ENCODE data around the gene SPAAR. TPM values are rescaled to one million over a fixed set of nuclear protein-coding genes. Genes with fewer than 3 reads are reported as not detected.
A peak's percentile ranks its signal among the peaks of the same experiment; 100 is the strongest.
"Not testable (repeated sequence)": the region's sequence is repeated elsewhere in the genome, so short reads cannot be mapped to it uniquely, and the experiment has no call there.

Gene SPAAR
- total RNA-seq, 1 donor from 2014 or later: not detected

DNA sequence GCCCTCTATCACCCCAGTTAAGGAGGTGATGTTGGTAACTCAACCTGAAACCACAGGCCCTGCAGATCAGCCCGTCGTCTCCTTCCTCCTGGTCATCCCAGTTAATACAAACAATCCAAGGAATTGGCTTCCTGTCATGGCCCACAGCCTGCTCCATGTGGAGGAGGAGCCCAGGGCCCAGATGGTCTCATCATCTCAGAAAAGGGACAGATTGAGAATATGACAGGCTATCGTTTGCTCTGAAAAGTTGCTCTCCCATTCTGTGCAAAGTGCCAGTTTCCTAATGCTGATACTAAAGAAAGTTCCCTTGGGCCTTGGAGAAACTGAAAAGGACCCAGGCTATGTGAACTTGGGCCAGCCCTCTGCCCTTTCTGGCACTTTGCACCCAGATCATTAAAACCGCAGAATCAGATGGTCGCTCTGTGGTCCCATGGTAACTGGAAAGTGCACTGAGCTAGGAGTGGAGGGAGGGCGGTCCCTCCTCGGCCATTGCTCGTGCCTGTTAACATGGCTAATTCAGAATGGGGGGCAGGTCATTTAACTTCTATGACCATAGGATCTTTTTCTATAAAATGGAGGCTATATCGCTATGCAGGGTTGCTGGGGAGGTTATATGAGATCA lies 675 bp upstream of the SPAAR start:
- Mint-ChIP-seq H3K4me3 (no peak overlapping the region), H3K27ac (no peak overlapping the region), H3K36me3 (ENCODE audit: low read depth) (no peaks in the 10 kb centered on the region), H3K27me3 (peaks cover 2% of the 10 kb centered on the region), H3K4me1 (peaks cover 32% of the 10 kb centered on the region), H3K9me3 (no peaks in the 10 kb centered on the region)
- intact Hi-C loops (cut with micrococcal nuclease): no loop called here
- no peak for DNase-seq

DNA sequence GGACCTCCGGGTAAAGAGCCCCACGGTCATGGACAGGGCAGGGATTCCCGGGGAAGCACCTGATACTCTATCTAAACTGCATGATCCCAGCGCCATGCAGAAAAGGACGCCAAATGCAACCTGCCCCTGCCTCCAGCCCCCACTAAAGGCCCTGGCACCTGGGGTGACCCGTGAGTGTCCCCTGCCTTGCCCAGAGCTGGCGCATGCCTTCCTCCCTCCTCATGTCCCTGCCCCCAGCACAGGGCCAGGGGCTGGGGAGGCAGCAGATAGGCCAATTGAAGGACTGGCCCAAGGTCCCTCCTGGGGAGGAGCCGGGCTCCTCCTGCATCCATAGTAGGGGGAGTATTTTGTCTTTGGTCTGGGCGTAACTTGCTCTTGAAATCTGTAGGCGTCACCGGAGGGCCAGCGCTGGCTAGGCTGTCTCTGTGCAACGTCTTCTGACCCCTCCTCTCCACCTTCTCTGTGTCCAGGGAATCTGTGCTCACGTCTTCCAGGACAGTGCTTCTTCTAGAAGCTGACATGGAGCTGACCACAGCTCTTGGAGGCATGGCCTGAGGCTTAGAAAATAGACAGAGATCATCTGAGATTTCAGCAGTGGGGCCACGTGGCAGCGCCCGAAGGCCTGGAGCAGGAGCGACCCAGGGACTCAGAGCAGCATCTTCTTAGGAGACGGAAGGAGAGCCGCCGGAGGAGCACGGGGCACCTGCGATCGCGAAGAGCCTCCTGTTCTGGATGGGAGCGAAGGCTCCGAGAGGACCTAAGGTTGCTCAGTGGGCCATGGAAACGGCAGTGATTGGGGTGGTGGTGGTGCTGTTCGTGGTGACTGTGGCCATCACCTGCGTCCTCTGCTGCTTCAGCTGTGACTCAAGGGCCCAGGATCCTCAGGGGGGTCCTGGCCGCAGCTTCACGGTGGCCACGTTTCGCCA lies 660 bp downstream of the SPAAR start:
- Mint-ChIP-seq H3K36me3 (ENCODE audit: low read depth) (no peaks in the 10 kb centered on the region), H3K4me1 (peaks cover 32% of the 10 kb centered on the region), H3K4me3 (no peak overlapping the region), H3K27ac (no peak overlapping the region), H3K9me3 (no peaks in the 10 kb centered on the region), H3K27me3 (no peaks in the 10 kb centered on the region)
- no peak for DNase-seq
- intact Hi-C loops (cut with micrococcal nuclease): no loop called here

DNA sequence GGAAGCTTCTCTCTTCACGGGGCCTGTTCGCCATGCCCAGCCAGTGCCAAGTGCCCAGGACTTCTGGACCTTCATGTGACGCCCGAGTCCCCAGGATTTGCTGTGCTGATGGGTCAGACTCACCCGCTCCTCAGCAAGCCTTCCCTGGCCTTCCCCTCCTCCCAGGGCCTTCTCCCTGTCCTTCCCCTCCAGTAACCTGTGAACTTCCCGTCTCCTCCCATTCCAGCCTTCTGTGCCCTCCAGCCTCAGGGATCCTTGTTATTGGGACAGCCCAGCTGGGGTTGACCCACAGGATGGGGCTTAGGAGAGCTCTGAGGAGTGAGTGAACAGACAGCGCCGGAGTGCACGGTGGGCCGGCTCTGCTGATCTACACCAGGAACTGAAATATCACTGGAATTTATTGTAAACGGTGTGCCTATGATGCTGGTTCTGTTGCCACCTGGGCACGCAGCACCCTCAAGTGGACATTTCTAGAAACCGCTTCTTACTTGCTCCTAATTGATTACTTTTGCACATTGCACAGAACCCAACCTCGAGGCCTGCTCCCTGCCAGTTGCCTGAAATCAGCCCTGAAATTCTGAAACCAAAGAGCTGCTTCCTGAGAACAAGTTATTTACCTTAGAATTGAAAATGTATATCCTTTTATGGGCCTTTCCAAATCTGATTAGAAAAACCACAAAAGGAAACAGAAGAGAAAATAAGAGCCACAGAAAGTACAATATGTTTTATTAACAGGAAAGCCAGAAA lies 1.5 kb downstream of the SPAAR start:
- intact Hi-C loops (cut with micrococcal nuclease): loop anchor here (1.0 kb wide), 2 partner anchors 7 to 14 kb away; no protein-coding TSS in a partner anchor
- no peaks in the 10 kb centered on the region for H3K9me3 Mint-ChIP-seq
- peak overlapping the region; percentile 92 for H3K27ac Mint-ChIP-seq
- H3K4me1 Mint-ChIP-seq: peaks cover 32% of the 10 kb centered on the region
- H3K27me3 Mint-ChIP-seq: no peaks in the 10 kb centered on the region
- peak overlapping the region; percentile 68 for H3K4me3 Mint-ChIP-seq
- no peaks in the 10 kb centered on the region for H3K36me3 Mint-ChIP-seq (ENCODE audit: low read depth)
- peak; percentile 83 for DNase-seq

DNA sequence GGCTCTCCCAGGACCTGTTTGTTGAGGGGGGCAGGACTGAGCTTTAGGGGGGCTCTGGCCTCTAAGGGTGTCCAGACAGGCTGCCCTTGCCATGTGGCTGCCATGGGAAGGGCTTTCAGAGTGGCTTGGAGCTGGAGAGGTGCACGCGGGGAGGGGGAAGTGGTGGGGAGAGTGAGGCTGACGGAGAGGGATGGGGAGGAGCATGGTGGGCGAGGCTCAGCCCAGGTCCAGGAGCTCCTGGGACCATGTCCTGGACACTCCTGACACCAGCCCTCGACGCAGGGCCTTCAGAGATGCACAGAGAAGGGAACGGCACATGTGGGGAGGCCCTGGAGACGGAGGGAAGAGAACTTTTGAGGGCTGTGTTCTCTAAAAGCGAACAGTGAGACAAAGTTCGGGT lies 2.4 kb downstream of the SPAAR start:
- Mint-ChIP-seq H3K27ac (no peak overlapping the region), H3K4me1 (peaks cover 32% of the 10 kb centered on the region), H3K4me3 (no peak overlapping the region), H3K9me3 (no peaks in the 10 kb centered on the region), H3K27me3 (no peaks in the 10 kb centered on the region), H3K36me3 (ENCODE audit: low read depth) (no peaks in the 10 kb centered on the region)
- intact Hi-C loops (cut with micrococcal nuclease): loop anchor here (1.0 kb wide), 2 partner anchors 8 to 13 kb away; no protein-coding TSS in a partner anchor
- no peak for DNase-seq

DNA sequence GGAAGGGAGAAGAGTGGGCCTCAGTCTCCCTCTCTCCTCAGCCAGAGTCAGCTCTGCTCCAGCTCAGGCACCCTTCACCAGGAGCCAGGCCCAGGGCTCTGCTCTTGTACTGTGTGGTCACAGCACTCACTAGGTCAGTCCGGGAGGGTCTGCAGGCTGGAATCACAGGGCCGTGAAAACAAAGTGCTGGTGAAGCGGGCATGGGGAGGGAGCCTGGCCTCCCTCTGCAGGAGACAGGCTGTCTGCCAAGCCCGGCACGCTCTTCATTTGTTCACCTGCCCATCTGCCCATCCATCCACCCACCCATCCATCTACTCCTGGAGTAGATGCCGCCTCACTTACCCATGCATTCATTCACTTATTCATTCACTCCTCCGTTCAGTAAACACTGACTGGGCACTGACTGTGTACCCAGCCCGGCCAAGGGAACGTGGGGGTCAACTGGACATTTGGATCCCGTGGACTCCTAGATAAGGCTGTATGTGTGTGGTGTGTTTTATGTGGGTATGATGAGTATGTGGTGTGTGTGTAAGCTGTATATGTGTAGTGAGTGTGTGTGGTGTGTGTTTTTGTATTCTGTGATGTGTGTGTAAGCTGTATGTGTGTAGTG lies 3.6 kb downstream of the SPAAR start:
- DNase-seq: no peak
- H3K4me1 Mint-ChIP-seq: peaks cover 28% of the 10 kb centered on the region
- intact Hi-C loops (cut with micrococcal nuclease): no loop called here
- H3K4me3 Mint-ChIP-seq: no peak overlapping the region
- H3K27ac Mint-ChIP-seq: no peak overlapping the region
- no peaks in the 10 kb centered on the region for H3K9me3 Mint-ChIP-seq
- no peaks in the 10 kb centered on the region for H3K27me3 Mint-ChIP-seq
- H3K36me3 Mint-ChIP-seq (ENCODE audit: low read depth): no peaks in the 10 kb centered on the region

DNA sequence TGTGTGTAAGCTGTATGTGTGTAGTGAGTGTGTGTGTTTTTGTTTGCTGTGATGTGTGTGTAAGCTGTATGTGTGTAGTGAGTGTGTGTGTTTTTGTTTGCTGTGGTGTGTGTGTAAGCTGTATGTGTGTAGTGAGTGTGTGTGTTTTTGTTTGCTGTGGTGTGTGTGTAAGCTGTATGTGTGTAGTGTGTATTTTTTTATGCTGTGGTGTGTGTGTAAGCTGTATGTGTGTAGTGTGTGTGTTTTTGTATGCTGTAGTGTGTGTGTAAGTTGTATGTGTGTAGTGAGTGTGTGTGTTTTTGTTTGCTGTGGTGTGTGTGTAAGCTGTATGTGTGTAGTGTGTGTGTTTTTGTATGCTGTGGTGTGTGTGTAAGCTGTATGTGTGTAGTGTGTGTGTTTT lies 4.1 kb downstream of the SPAAR start:
- H3K4me1 Mint-ChIP-seq: peaks cover 25% of the 10 kb centered on the region
- H3K27ac Mint-ChIP-seq; intact Hi-C loops (cut with micrococcal nuclease); H3K9me3 Mint-ChIP-seq; DNase-seq; H3K27me3 Mint-ChIP-seq; H3K4me3 Mint-ChIP-seq; H3K36me3 Mint-ChIP-seq (ENCODE audit: low read depth): not testable (repeated sequence)

DNA sequence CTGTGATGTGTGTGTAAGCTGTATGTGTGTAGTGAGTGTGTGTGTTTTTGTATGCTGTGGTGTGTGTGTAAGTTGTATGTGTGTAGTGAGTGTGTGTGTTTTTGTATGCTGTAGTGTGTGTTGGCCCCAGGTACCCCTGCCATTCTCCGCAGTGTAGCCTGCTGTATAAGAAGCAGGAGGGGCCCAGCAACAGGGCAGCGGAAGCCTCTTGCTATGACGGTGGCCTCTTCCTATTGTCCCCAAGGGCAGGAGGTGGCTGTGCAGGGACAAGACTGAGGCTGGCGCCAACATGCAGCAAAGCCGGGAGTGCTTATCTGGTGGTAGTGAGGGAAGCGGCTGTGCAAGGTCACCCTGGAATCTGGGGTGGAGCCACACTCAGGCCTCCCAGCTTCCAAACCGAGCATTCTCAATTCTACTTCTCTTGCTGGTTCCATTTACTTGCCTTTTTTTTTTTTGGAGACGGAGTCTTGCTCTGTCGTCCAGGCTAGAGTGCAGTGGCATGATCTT lies 5.1 kb downstream of the SPAAR start:
- H3K27me3 Mint-ChIP-seq: no peaks in the 10 kb centered on the region
- DNase-seq: no peak
- intact Hi-C loops (cut with micrococcal nuclease): no loop called here
- no peak overlapping the region for H3K4me3 Mint-ChIP-seq
- H3K27ac Mint-ChIP-seq: no peak overlapping the region
- H3K4me1 Mint-ChIP-seq: peaks cover 17% of the 10 kb centered on the region
- H3K9me3 Mint-ChIP-seq: no peaks in the 10 kb centered on the region
- H3K36me3 Mint-ChIP-seq (ENCODE audit: low read depth): no peaks in the 10 kb centered on the region

DNA sequence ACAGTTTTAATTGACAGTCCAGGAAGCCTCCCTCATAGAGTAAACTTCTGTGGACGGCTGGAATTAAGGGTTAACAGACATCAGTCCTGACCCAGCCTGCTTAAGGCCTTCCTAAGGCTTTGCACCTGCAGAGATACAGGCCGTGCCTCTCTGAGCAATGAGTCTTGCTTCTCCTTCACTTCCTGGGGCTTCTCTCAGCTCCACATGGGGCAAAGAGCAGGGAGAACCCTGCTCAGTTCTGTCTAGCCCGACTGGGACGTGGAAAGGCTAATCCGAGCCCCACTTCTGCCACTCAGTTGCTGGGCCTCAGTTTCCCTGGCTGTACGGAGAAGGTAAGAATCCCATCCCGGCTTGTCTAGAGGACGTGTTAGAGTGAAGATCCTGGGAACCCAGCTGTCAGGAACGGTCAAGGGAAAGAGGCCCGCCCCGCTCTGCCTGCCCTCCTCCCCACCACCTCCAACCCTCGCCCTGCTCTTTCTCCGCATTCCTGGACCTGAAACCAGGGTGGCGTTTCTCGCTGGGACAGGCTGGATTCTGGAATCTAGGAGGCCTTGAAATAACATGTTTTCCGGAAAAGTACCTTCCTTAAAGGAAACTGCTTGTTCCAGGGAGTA lies 6.5 kb downstream of the SPAAR start:
- H3K4me3 Mint-ChIP-seq: no peak overlapping the region
- H3K9me3 Mint-ChIP-seq: no peaks in the 10 kb centered on the region
- no peak overlapping the region for H3K27ac Mint-ChIP-seq
- intact Hi-C loops (cut with micrococcal nuclease): no loop called here
- H3K4me1 Mint-ChIP-seq: peaks cover 11% of the 10 kb centered on the region
- DNase-seq: no peak
- no peaks in the 10 kb centered on the region for H3K36me3 Mint-ChIP-seq (ENCODE audit: low read depth)
- no peaks in the 10 kb centered on the region for H3K27me3 Mint-ChIP-seq

DNA sequence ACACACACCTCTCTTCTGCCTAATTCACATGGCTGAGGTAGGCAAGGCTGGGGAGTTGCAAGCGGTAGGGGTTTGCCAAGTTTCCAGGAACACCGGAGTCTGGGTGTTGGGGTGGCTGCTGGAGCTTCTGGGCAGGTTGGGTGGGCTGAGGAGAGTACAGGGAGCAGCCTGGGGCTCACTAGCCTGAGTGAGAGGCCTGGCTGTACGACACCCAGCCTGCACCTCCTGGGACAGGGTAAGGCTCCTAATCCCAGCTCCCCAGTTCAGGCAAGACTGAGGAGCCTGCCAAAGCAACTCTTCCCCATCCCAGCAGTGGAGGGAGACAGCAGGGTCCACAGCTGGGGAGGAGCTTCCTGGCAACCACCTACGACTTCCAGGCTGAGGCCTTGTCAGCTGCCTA lies 8.0 kb downstream of the SPAAR start:
- no peak for DNase-seq
- no peak overlapping the region for H3K4me3 Mint-ChIP-seq
- no peaks in the 10 kb centered on the region for H3K27me3 Mint-ChIP-seq
- peaks cover 2% of the 10 kb centered on the region for H3K4me1 Mint-ChIP-seq
- H3K36me3 Mint-ChIP-seq (ENCODE audit: low read depth): no peaks in the 10 kb centered on the region
- intact Hi-C loops (cut with micrococcal nuclease): no loop called here
- H3K9me3 Mint-ChIP-seq: no peaks in the 10 kb centered on the region
- no peak overlapping the region for H3K27ac Mint-ChIP-seq

DNA sequence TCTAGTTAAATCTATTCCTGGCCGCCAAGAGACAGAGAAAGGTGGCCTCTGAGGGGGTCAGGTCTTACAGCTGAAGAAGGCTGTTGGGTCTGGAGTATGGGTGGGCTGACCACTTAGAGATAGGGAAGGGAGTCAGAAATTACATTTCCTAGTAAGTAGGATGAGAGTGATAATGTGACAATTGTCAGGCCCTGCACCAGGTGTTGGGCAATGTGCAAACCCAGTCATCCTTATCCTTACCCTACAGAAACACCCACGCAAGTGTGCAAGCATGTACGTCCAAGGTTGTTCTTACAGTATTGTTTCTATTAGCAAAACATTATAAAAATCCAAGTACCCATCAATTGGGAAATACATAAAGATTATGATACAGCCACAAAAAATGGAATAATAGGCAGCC lies 9.5 kb downstream of the SPAAR start:
- H3K4me1 Mint-ChIP-seq: no peaks in the 10 kb centered on the region
- no peak overlapping the region for H3K4me3 Mint-ChIP-seq
- no peak for DNase-seq
- H3K27me3 Mint-ChIP-seq: no peaks in the 10 kb centered on the region
- no peaks in the 10 kb centered on the region for H3K9me3 Mint-ChIP-seq
- intact Hi-C loops (cut with micrococcal nuclease): no loop called here
- no peaks in the 10 kb centered on the region for H3K36me3 Mint-ChIP-seq (ENCODE audit: low read depth)
- no peak overlapping the region for H3K27ac Mint-ChIP-seq

DNA sequence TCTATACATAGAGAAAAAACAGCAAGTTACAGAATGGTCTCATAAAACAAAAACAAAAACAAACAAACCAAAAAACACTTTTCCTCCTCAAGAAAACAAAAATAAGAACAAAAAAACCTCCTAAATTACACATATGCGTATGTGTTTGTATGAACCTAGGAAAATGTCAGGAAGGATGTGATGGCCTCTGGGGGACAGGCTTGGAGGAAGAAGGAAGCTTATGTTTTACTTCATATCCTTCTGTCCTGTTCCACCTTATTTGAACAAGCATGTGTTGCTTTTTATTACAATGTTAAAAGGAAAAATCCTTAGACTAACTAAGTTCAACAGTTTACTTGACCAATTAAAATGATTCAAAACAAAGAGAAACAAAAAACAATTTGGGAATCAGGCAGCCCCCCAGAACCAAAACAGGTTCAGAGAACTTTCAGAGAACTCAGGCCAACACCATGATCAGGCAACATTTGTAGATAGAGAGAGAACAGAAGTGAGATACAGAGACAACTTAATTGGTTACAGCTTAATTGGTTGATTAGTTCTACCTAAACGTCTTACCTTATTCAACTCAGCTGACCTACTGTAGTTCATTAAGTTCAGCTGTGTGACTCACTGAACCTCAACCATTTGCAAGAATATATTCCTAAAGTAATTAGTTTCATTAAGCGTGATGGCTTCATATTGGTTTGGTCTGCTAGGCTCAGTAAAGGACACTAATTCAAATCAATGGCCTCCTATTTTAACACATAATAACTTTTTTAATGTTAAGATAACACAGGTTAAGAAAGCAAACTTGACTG lies 10.1 kb downstream of the SPAAR start:
- Mint-ChIP-seq H3K27ac (no peak overlapping the region), H3K27me3 (no peaks in the 10 kb centered on the region), H3K36me3 (ENCODE audit: low read depth) (no peaks in the 10 kb centered on the region), H3K4me3 (no peak overlapping the region), H3K9me3 (no peaks in the 10 kb centered on the region), H3K4me1 (peaks cover 2% of the 10 kb centered on the region)
- DNase-seq: no peak
- intact Hi-C loops (cut with micrococcal nuclease): no loop called here

DNA sequence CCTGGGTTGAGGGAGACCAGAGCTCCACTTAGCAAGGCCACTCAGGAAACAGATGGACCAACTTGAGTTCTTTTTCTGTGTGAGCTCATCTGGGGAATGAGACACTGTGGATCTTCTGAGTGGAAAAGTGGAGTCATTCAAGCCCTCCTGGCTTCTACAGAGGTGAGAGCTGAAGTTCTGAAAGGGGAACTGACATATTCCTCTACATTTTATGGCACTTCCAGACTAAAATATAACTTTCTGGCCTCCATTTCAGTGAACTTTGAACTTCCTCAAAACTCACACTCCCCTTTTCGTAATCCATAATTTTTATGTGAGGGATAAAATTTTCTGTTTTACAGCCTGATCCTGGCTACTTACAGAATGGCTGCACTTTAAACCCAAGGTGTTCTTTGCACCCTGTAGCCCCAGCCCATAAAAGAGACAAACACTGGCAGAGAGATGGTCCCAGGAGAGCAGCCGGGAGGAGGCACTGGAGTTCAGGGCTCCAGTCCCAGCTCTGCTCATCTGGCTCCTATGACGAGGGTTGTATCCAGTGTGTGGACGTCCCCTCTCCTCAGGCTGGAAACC lies 10.8 kb downstream of the SPAAR start:
- intact Hi-C loops (cut with micrococcal nuclease): no loop called here
- no peak for DNase-seq
- no peaks in the 10 kb centered on the region for H3K36me3 Mint-ChIP-seq (ENCODE audit: low read depth)
- no peak overlapping the region for H3K4me3 Mint-ChIP-seq
- no peaks in the 10 kb centered on the region for H3K27me3 Mint-ChIP-seq
- no peak overlapping the region for H3K27ac Mint-ChIP-seq
- no peaks in the 10 kb centered on the region for H3K9me3 Mint-ChIP-seq
- H3K4me1 Mint-ChIP-seq: peaks cover 5% of the 10 kb centered on the region
